NCI-H1048 (cell line): ENCODE data around the gene SOX8.
"Not testable (repeated sequence)": the region's sequence is repeated elsewhere in the genome, so short reads cannot be mapped to it uniquely, and the experiment has no call there.

Source experiments
- DNase-seq: peaks from one replicate; lab custom pipeline; 2025; lab: John Stamatoyannopoulos, UW

The SOX8 gene

GRCh38 chr16:1008085-1008484 lies 26.5 kb downstream of the SOX8 start:
- DNase-seq: no peak

- DNase-seq: no peak
Measured at GRCh38 chr16:1009358-1010150, 28.0 kb downstream of the SOX8 start.

- DNase-seq: no peak
Measured at GRCh38 chr16:1010251-1010650, 28.7 kb downstream of the SOX8 start.

- DNase-seq: no peak
Measured at GRCh38 chr16:1010815-1011214, 29.2 kb downstream of the SOX8 start.

GRCh38 chr16:1011316-1012082 lies 29.9 kb downstream of the SOX8 start:
- no peak for DNase-seq

- DNase-seq: no peak
Measured at GRCh38 chr16:1012135-1012534, 30.6 kb downstream of the SOX8 start.

GRCh38 chr16:1012722-1013592 lies 31.4 kb downstream of the SOX8 start:
- DNase-seq: no peak

GRCh38 chr16:1013593-1013900 lies 32.0 kb downstream of the SOX8 start:
- no peak for DNase-seq

- no peak for DNase-seq
Measured at GRCh38 chr16:1014221-1014620, 32.7 kb downstream of the SOX8 start.

- DNase-seq: no peak
Measured at GRCh38 chr16:1014771-1015495, 33.4 kb downstream of the SOX8 start.

GRCh38 chr16:1018447-1019198 lies 37.1 kb downstream of the SOX8 start:
- no peak for DNase-seq

- DNase-seq: no peak
Measured at GRCh38 chr16:1019231-1020090, 37.9 kb downstream of the SOX8 start.

GRCh38 chr16:1020091-1020399 lies 38.5 kb downstream of the SOX8 start:
- DNase-seq: no peak

GRCh38 chr16:1020591-1020990 lies 39.0 kb downstream of the SOX8 start:
- no peak for DNase-seq

GRCh38 chr16:1021553-1022160 lies 40.1 kb downstream of the SOX8 start:
- DNase-seq: no peak

GRCh38 chr16:1022466-1022865 lies 40.9 kb downstream of the SOX8 start:
- DNase-seq: no peak

GRCh38 chr16:1024138-1024537 lies 42.6 kb downstream of the SOX8 start:
- no peak for DNase-seq

- not testable (repeated sequence) for DNase-seq
Measured at GRCh38 chr16:1025183-1025809, 43.7 kb downstream of the SOX8 start.

GRCh38 chr16:1026057-1026783 lies 44.6 kb downstream of the SOX8 start:
- no peak for DNase-seq
